Islet of Langerhans (tissue), 1 donor: ENCODE results near the gene PARVG.

Source experiments
- FAIRE-seq: peaks from one replicate; lab custom pipeline; 2011; peaks lifted over from hg19 to GRCh38; lab: Jason Lieb, UNC

The PARVG gene

GRCh38 chr22:44155115-44155514 lies 25.6 kb upstream of the PARVG start:
- no peak for FAIRE-seq

DNA sequence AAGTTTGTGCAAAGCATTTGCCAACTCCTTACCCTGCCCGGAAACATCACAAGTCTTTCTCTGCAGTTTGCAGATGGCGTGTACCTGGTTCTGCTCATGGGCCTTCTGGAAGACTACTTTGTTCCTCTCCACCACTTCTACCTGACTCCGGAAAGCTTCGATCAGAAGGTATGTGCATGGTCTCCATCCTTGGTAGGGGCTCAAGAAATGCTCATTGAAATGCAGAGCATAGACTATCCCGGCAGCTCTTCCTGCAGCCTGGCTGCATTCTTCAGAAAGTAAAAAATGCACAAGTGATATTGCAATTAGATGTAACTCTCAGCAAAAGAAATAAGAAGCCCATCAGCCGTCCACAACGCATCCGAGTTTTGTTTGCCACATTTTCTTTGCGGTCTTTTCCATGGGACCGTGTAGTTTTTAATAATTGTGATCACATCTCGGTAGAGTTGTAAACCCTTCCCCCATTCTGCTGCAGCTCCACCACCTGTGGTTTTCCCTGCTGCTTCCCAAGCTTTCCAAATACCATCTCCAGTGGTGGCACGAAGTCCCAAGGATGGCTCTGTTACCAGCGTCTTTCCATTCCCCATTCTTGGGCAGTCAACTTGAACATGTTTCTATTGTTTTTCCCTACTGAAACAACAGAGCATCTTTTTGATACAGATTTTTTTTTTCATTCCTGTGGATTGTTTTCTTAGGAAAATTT lies 22.7 kb upstream of the PARVG start:
- no peak for FAIRE-seq

DNA sequence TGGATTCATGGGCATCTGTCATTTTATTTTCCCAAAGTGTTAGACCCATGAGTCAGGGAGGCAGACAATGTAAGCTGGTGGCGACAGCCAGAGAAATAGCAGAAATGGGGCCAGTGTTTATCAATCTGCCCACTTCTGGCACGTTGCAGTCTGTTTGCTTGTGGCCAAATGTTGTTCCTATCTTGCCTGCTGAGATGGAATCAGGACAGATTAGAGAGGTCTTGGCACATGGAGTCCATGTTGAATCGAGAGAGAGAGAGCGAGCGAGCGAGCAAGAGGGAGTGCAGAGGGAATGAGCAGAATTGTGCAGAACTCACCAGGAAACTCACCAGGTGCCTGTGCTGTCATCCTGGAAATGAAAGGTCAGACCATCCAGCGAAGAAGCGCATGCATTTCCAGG lies 21.9 kb upstream of the PARVG start:
- no peak for FAIRE-seq

DNA sequence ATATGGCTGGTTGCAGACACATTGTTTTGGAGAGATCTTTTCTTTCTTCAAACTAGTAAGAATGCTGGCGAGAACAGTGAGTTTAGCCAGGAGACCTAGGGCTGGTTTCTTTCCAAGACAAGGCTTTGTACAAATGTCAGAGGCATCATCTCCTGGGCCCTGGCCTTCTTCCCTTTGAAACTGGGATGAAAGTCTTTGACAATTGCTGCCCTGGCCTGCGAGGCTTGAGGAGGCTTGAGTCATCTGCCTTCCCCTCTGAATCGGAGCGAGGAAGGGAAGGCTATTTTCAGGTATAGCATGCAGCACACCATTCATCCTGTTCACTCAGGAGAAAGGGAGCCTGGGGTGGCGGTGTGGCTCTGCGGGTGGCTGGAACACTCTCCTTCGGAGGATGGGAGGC lies 21.5 kb upstream of the PARVG start:
- no peak for FAIRE-seq

- FAIRE-seq: no peak
Measured at GRCh38 chr22:44159811-44160210, 20.9 kb upstream of the PARVG start.

GRCh38 chr22:44160421-44160820 lies 20.3 kb upstream of the PARVG start:
- no peak for FAIRE-seq

- FAIRE-seq: no peak
Measured at GRCh38 chr22:44161673-44162072, 19.1 kb upstream of the PARVG start.

DNA sequence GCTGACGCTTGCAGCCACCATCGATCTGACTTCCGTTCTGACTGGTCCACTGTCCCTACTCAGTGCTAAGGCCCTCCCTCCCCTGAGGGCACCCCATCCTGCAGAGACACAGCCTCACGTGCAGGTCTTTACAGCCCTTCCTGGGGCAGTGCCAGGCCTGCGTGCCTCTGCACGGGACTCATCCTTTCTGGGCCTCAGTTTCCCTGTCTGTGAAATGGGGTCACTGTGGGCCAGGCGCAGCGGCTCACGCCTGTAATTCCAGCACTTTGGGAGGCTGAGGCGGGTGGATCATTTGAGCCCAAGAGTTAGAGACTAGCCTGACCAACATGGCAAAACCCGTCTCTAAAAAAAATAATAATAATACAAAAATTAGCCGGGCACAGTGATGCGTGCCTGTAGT lies 17.8 kb upstream of the PARVG start:
- no peak for FAIRE-seq

GRCh38 chr22:44163536-44163935 lies 17.2 kb upstream of the PARVG start:
- no peak for FAIRE-seq

DNA sequence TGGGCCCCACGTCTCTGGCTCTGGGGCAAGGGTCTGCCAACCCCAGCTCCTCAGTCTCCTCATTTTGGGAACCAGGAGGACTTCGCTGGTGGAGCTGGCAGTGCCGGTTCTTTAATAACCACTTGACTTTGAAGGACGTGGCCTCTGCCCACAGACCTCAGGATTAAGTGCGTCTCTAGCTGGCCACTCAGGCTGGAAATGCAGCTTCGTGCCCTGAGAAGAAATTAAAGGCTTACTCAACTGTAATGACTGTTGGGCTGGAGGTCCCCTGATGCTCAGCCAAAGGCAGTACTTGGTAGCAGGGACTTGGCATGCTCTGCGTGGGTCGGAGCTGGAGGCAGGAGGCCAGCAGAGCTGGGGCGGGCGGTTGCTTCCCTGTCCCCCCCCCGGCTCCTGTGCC lies 16.7 kb upstream of the PARVG start:
- no peak for FAIRE-seq

DNA sequence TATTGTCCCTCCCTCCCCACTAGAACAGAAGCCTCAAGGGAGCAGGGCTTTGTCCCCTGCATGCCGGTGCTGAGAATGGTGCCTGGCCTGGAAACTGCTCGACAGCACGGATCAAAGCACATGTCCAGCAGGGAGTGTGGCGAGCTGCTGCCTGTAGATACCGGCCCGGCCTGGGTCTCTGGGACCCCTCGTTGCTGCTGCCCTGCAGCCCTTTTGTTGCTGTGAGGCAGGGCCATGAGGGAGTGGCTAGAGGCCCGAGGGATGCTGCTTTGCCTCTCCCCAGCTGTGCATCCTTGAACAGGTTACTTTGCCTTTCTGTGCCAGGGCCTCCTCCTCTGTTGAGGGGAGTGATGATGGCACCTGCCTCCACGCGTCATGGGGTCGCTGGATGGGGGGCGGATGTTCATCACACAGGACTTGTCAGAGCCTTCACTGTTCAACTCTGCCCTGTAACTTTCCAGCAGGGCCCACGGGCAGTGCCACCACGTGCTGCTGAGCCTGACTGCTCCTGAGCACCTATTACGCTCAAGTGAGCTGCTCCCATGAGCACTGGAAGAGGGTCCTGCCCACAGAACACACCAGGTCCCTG lies 15.3 kb upstream of the PARVG start:
- FAIRE-seq: no peak

- FAIRE-seq: no peak
Measured at GRCh38 chr22:44166498-44167276, 14.0 kb upstream of the PARVG start.

DNA sequence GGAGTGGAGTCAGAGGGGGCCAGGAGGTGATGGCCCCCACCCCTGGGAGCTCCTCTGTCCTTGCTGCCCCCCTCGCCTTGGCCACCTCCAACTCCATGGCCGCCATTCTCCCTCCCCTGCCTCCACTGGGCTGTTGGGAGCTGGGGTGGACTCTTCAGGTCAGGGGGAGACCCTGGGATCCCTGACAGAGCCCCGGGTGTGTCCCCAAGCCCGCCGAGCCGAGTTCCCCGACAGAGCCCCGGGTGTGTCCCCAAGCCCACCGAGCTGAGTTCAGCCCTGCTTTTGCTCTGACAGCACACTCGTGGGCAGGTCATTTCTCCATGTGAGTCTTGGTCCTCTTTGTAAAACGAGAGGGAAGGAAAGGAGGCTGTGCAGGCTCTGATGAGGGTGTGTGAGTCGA lies 13.2 kb upstream of the PARVG start:
- no peak for FAIRE-seq

- FAIRE-seq: no peak
Measured at GRCh38 chr22:44168206-44168605, 12.5 kb upstream of the PARVG start.

DNA sequence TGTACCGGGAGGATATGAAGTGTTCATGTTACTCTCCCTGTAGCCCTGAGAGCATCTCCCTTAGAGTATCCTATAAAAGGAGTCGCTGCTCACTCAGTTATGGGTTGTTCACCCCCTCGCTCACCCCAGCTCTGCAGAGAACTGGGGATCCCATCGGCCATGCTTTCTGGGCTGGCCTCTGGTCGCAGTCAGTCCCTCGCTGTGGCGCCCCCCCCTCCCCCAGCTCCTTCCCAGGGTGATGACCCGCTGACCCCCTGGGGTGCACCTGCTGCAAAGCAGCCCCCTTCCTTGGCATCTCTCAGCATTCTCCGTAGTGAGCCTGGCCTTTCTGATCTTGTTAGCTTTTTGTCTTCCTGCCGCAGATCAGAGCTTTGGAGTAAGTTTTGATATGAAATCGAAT lies 10.3 kb upstream of the PARVG start:
- no peak for FAIRE-seq

GRCh38 chr22:44171561-44171960 lies 9.2 kb upstream of the PARVG start:
- no peak for FAIRE-seq

- FAIRE-seq: no peak
Measured at GRCh38 chr22:44172370-44173108, 8.2 kb upstream of the PARVG start.

- no peak for FAIRE-seq
Measured at GRCh38 chr22:44173154-44173553, 7.6 kb upstream of the PARVG start.

- FAIRE-seq: no peak
Measured at GRCh38 chr22:44175676-44176075, 5.0 kb upstream of the PARVG start.

GRCh38 chr22:44179196-44179988 lies 1.3 kb upstream of the PARVG start:
- no peak for FAIRE-seq

DNA sequence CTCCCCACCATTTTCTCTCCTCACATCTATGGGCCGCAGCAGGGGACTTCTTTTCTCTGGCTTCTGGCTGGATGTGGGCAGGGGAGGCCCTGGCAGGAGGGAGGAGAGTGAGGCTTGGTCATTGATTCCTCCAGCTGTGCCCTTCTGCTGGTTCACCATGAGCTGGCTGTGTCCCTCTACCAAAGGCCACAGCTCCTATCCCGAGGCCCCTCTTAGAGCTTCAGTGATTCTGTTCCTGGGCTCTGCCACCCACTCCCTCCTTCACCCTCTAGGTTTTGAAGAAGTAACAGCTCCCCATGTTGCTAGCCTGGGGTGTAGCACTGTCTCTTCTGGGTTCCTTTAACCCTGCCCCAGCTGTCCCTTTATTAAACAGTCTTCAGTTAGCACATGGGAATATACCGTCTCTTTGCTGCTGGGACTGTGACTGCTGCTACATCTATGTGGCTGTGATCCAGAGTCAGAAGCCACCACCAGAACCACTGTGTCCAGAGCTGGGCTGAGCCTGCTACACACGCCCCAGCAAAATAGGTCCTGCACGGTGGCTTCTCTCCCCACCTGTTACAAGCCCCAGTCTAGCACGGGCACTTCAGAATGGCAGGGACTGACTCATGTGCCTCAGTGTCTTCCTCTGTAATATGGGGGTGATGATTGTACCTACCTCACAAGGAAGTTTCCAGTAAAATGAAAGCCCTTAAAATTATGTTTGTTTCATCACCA lies 578 bp upstream of the PARVG start:
- no peak for FAIRE-seq
